8988T (cell line): ENCODE measurements around the gene SLC2A9.
"Not testable (repeated sequence)": the region's sequence is repeated elsewhere in the genome, so short reads cannot be mapped to it uniquely, and the experiment has no call there.

ENCODE experiments used
- DNase-seq: peaks from one replicate; pipeline ENCODE4 v3.0.0; 2011

Gene SLC2A9

GRCh38 chr4:9923195-9923812 is 98.0 kb downstream of the SLC2A9 start:
- no peak for DNase-seq

- no peak for DNase-seq
Observed at GRCh38 chr4:9921326-9921725, 100.0 kb downstream of the SLC2A9 start.

- no peak for DNase-seq
Observed at GRCh38 chr4:9920029-9920428, 101.3 kb downstream of the SLC2A9 start.

GRCh38 chr4:9919047-9919446 is 102.2 kb downstream of the SLC2A9 start:
- DNase-seq = no peak

GRCh38 chr4:9918484-9918883 is 102.8 kb downstream of the SLC2A9 start:
- DNase-seq = no peak

- no peak for DNase-seq
Observed at GRCh38 chr4:9916937-9917336, 104.4 kb downstream of the SLC2A9 start.

GRCh38 chr4:9916346-9916745 is 105.0 kb downstream of the SLC2A9 start:
- no peak for DNase-seq

GRCh38 chr4:9913846-9914245 is 107.5 kb downstream of the SLC2A9 start:
- DNase-seq = no peak

GRCh38 chr4:9906996-9907395 is 114.3 kb downstream of the SLC2A9 start:
- no peak for DNase-seq

GRCh38 chr4:9904976-9905587 is 116.2 kb downstream of the SLC2A9 start:
- no peak for DNase-seq

- DNase-seq = no peak
Observed at GRCh38 chr4:9903317-9903716, 118.0 kb downstream of the SLC2A9 start.

GRCh38 chr4:9901257-9901656 is 120.0 kb downstream of the SLC2A9 start:
- no peak for DNase-seq

GRCh38 chr4:9900633-9901032 is 120.7 kb downstream of the SLC2A9 start:
- DNase-seq = not testable (repeated sequence)

GRCh38 chr4:9899306-9900055 is 121.8 kb downstream of the SLC2A9 start:
- no peak for DNase-seq

GRCh38 chr4:9898596-9899305 is 122.5 kb downstream of the SLC2A9 start:
- DNase-seq = no peak

GRCh38 chr4:9895333-9895705 is 126.0 kb downstream of the SLC2A9 start:
- no peak for DNase-seq

GRCh38 chr4:9894644-9895332 is 126.5 kb downstream of the SLC2A9 start:
- no peak for DNase-seq

- no peak for DNase-seq
Observed at GRCh38 chr4:9893329-9894108, 127.8 kb downstream of the SLC2A9 start.

GRCh38 chr4:9891740-9892139 is 129.6 kb downstream of the SLC2A9 start:
- no peak for DNase-seq

GRCh38 chr4:9891056-9891455 is 130.2 kb downstream of the SLC2A9 start:
- DNase-seq = no peak

- no peak for DNase-seq
Observed at GRCh38 chr4:9889306-9889705, 132.0 kb downstream of the SLC2A9 start.

- no peak for DNase-seq
Observed at GRCh38 chr4:9885958-9886357, 135.3 kb downstream of the SLC2A9 start.
